Measurements from ENCODE around the gene TEX53.
A peak's percentile ranks its signal among the peaks of the same experiment; 100 is the strongest.

Gene TEX53

GRCh38 chr9:114613087-114613486 lies 44.5 kb downstream of the TEX53 start:
- no peaks in the 10 kb centered on the region for H3K27me3 ChIP-seq
- no peaks in the 10 kb centered on the region for H3K9me3 ChIP-seq
- peaks cover 0 to 20% (median 12%) of the 10 kb centered on the region in 4 donors for H3K4me1 ChIP-seq
- intact Hi-C loops (cut with DNase I; ENCODE audit: low total_unique reads) = no loop called here
- no peak for DNase-seq
- peak overlapping the region in 1 of 2 donors; percentile 90 for H3K27ac ChIP-seq
- TF ChIP-seq, protein P1, sequence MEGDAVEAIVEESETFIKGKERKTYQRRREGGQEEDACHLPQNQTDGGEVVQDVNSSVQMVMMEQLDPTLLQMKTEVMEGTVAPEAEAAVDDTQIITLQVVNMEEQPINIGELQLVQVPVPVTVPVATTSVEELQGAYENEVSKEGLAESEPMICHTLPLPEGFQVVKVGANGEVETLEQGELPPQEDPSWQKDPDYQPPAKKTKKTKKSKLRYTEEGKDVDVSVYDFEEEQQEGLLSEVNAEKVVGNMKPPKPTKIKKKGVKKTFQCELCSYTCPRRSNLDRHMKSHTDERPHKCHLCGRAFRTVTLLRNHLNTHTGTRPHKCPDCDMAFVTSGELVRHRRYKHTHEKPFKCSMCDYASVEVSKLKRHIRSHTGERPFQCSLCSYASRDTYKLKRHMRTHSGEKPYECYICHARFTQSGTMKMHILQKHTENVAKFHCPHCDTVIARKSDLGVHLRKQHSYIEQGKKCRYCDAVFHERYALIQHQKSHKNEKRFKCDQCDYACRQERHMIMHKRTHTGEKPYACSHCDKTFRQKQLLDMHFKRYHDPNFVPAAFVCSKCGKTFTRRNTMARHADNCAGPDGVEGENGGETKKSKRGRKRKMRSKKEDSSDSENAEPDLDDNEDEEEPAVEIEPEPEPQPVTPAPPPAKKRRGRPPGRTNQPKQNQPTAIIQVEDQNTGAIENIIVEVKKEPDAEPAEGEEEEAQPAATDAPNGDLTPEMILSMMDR (IDR thresholded peaks at IDR 0.05) = no peak
- no peak overlapping the region for H3K4me3 ChIP-seq
- H3K36me3 ChIP-seq = peaks cover 0 to 6% (median 0%) of the 10 kb centered on the region in 3 donors

DNA sequence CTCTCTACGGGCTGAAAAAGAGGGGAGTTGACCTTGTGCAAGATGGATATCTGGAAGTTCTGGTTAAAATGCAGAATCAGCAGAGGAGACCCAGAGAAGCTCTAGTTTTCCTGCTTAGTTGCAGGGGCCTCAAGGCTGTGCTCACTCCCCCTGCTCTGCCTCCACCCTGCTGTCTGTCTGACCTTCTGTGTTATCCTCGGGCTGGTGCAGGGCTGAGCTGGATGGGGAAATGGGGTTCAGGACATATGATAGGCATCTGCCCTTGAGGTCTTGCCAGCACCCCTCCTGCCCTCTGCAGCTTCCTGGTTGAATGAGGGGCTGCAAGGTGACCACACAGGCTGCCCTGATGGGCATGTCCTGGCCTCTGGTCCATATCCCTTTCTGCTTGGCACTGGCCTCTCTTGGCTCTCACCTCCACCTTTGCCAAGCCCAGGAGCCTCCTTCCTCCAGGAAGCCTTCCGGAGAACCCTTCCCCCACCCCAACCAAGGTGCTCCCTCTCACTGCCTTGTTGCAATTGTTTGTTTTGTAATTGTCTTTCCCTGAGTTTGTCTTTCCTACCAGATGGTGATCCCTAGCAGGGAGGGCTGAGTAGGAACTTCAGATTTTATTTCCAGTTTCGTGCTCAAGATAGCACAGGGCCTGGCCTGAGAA lies 45.2 kb downstream of the TEX53 start:
- intact Hi-C loops (cut with DNase I; ENCODE audit: low total_unique reads) = no loop called here
- no peaks in the 10 kb centered on the region for H3K36me3 ChIP-seq
- H3K9me3 ChIP-seq = no peaks in the 10 kb centered on the region
- H3K27ac ChIP-seq = peak overlapping the region; percentile 90 to 92
- H3K4me1 ChIP-seq = peaks cover 0 to 20% (median 12%) of the 10 kb centered on the region in 4 donors
- TF ChIP-seq, protein P1 (IDR thresholded peaks at IDR 0.05) = no peak
- H3K27me3 ChIP-seq = no peaks in the 10 kb centered on the region
- DNase-seq = no peak
- peak overlapping the region; percentile 71 to 75 for H3K4me3 ChIP-seq

- H3K4me1 ChIP-seq = peaks cover 0 to 15% (median 12%) of the 10 kb centered on the region in 4 donors
- H3K27ac ChIP-seq = peak overlapping the region; percentile 90 to 92
- H3K27me3 ChIP-seq = no peaks in the 10 kb centered on the region
- no peaks in the 10 kb centered on the region for H3K9me3 ChIP-seq
- intact Hi-C loops (cut with DNase I; ENCODE audit: low total_unique reads) = no loop called here
- TF ChIP-seq, protein P1 (IDR thresholded peaks at IDR 0.05) = no peak
- peak; percentile 68 to 80 for DNase-seq
- peak overlapping the region; percentile 71 to 75 for H3K4me3 ChIP-seq
- no peaks in the 10 kb centered on the region for H3K36me3 ChIP-seq
Observed at GRCh38 chr9:114611516-114612271, 45.9 kb downstream of the TEX53 start.

GRCh38 chr9:114608525-114608796 lies 49.1 kb downstream of the TEX53 start:
- intact Hi-C loops (cut with DNase I; ENCODE audit: low total_unique reads) = no loop called here
- H3K4me3 ChIP-seq = no peak overlapping the region
- DNase-seq = no peak

GRCh38 chr9:114607671-114608524 lies 49.7 kb downstream of the TEX53 start:
- intact Hi-C loops (cut with DNase I; ENCODE audit: low total_unique reads) = no loop called here

More at GRCh38 chr9:114608525-114608796, 49.1 kb downstream of the TEX53 start:
- H3K4me1 ChIP-seq = peaks cover 0 to 14% (median 11%) of the 10 kb centered on the region in 4 donors
- H3K27me3 ChIP-seq = no peaks in the 10 kb centered on the region
- TF ChIP-seq, protein P1 (IDR thresholded peaks at IDR 0.05) = no peak
- H3K36me3 ChIP-seq = no peaks in the 10 kb centered on the region
- H3K27ac ChIP-seq = no peak overlapping the region
- no peaks in the 10 kb centered on the region for H3K9me3 ChIP-seq

More at GRCh38 chr9:114607671-114608524, 49.7 kb downstream of the TEX53 start:
- Histone ChIP-seq H3K9me3 (peaks cover 0 to 1% (median 0%) of the 10 kb centered on the region in 3 donors), H3K4me3 (no peak overlapping the region), H3K27ac (no peak overlapping the region), H3K36me3 (no peaks in the 10 kb centered on the region), H3K27me3 (no peaks in the 10 kb centered on the region), H3K4me1 (peaks cover 0 to 10% (median 9%) of the 10 kb centered on the region in 4 donors)
- TF ChIP-seq, protein P1 (IDR thresholded peaks at IDR 0.05) = no peak
- DNase-seq = no peak
